ENCODE results near the gene EXOC3L2.
"Not testable (repeated sequence)": the region's sequence is repeated elsewhere in the genome, so short reads cannot be mapped to it uniquely, and the experiment has no call there.

The EXOC3L2 gene

GRCh38 chr19:45244133-45244794, 943 bp downstream of the EXOC3L2 start:
- H3K36me3 ChIP-seq (ENCODE audit: control insufficient read depth, insufficient read depth, low read length), result no peaks in the 10 kb centered on the region
- peaks cover 2% of the 10 kb centered on the region for H3K27me3 ChIP-seq (ENCODE audit: control insufficient read depth, insufficient read depth, low read length)
- no peak overlapping the region for H3K4me3 ChIP-seq (ENCODE audit: low read depth, low read length)
- no peaks in the 10 kb centered on the region for H3K9me3 ChIP-seq (ENCODE audit: control insufficient read depth, insufficient read depth, low read length)
- H3K9ac ChIP-seq (ENCODE audit: low read depth, low read length), result no peak overlapping the region
- no peaks in the 10 kb centered on the region for H3K4me1 ChIP-seq (ENCODE audit: control insufficient read depth, insufficient read depth, low read length)
- H3K27ac ChIP-seq (ENCODE audit: low read depth, low read length), result no peak overlapping the region

DNA sequence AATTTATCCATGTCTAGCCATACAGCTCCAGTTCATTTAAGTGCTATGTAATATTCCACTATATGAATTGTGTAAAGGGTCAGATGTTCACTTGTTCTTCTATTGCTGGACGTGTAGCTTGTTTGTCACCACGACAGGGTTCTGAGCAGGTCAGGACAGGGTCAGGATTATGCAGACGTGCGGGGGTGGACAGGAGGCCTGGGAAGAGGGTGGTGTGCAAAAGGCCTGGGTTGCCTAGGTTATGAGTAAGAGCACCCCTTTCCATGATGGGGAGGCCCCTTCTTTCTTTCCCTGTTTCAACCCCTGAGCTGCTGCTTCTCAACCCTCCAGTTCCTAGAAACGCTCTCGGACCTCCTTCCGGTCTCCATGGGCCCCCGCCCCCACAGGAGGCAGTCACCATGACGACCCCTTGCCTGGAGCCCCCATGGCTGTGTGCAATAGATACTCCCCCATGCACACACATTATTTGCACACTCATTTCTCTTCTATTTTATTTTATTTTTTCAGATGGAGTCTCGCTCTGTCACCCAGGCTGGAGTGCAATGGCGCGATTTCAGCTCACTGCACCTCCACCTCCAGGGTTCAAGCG, 2.0 kb downstream of the EXOC3L2 start:
- no peaks in the 10 kb centered on the region for H3K4me1 ChIP-seq (ENCODE audit: control insufficient read depth, insufficient read depth, low read length)
- H3K9ac ChIP-seq (ENCODE audit: low read depth, low read length), result no peak overlapping the region
- H3K36me3 ChIP-seq (ENCODE audit: control insufficient read depth, insufficient read depth, low read length), result no peaks in the 10 kb centered on the region
- no peak overlapping the region for H3K27ac ChIP-seq (ENCODE audit: low read depth, low read length)
- no peak overlapping the region for H3K4me3 ChIP-seq (ENCODE audit: low read depth, low read length)
- H3K9me3 ChIP-seq (ENCODE audit: control insufficient read depth, insufficient read depth, low read length), result no peaks in the 10 kb centered on the region
- no peaks in the 10 kb centered on the region; the same call in 1 of the 2 replicates for H3K27me3 ChIP-seq (ENCODE audit: control insufficient read depth, insufficient read depth, low read length)

DNA sequence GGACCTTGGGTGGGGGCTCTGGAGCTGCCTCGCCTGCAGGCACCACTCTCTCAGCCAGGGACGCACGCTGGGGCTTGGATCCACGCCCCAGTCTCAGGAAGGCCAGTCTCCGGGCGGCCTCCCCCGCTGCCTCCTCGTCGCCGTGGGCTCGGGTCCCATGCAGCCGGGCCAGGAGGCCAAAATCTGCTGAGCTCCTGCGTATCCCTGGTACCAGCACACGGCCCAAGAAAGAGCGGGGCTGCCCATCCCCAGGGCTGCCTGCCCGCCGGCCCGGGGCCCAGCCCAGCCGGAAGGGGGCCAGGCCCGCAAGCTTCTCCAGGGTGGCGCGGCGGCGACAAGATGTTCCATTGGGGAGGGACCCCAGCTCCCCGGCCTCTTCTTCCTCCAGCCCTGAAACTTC, 6.7 kb downstream of the EXOC3L2 start:
- Histone ChIP-seq H3K4me1 (ENCODE audit: control insufficient read depth, insufficient read depth, low read length) (no peaks in the 10 kb centered on the region), H3K9ac (ENCODE audit: low read depth, low read length) (no peak overlapping the region), H3K36me3 (ENCODE audit: control insufficient read depth, insufficient read depth, low read length) (no peaks in the 10 kb centered on the region), H3K9me3 (ENCODE audit: control insufficient read depth, insufficient read depth, low read length) (no peaks in the 10 kb centered on the region), H3K27me3 (ENCODE audit: control insufficient read depth, insufficient read depth, low read length) (peaks cover 40% of the 10 kb centered on the region), H3K27ac (ENCODE audit: low read depth, low read length) (no peak overlapping the region), H3K4me3 (ENCODE audit: low read depth, low read length) (no peak overlapping the region)

DNA sequence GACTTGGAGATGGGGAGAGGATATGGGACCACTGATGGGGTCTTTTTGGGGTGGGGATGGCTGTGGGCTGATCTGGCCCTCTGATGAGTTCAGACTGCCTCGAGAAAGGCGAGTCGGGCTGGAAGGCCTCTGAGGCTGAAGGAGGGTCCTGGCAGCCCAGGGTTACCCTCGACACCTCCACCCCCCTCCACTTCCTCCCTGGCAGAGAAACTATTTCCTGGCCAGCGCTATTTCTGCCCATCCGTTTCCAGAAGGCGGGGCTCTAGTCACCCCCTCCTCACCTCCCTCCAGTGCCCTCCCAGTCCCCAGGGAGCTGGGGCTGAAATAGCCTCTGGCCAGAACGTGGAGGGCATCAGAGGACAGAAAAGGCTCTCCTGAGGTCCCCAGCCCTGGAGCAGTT, 9.7 kb downstream of the EXOC3L2 start:
- Histone ChIP-seq H3K4me3 (ENCODE audit: low read depth, low read length) (no peak overlapping the region), H3K9ac (ENCODE audit: low read depth, low read length) (no peak overlapping the region)

DNA sequence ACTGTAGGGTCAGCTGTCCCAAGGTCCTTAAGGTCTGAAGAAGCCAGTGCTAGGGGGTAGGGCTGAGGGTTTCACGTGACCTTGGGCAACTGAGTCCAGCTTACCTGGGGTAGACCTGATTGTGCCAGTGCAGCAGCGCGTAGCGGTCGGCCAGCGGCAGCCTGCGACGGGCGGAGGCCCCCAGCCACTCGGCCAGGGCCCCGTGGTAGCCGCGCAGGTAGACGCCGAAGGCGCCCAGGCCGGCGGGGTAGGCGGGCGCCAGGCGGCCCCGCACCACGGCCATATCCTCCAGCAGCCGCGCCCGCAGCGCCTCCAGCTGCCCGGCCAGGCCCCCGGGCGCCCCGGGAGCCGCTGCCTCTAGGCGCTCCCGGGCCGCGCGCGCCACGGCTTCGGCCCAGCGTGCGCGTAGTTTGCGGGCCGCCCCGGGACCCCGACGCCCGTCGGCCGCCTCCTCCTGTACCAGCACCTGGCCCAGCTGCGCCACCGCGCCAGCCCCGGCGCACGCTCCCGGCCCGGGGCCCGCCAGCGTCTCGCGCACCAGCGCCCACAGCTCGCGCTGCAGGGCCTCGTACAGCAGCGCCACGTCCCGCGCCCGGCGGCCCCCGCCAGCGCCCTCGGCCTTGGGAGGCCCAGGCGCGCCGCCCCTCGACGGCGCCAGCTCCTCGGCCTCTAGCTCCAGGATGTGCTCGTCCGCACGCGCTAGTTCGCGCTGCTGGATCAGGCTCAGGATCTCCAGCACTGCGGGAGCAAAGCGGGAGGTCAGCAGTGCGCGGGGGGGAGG, 10.9 kb downstream of the EXOC3L2 start:
- Histone ChIP-seq H3K9ac (ENCODE audit: low read depth, low read length) (no peak overlapping the region), H3K27ac (ENCODE audit: low read depth, low read length) (no peak overlapping the region), H3K4me3 (ENCODE audit: low read depth, low read length) (peak overlapping the region; percentile 41; the same call in 1 of the 2 replicates), H3K9me3 (ENCODE audit: control insufficient read depth, insufficient read depth, low read length) (no peaks in the 10 kb centered on the region), H3K27me3 (ENCODE audit: control insufficient read depth, insufficient read depth, low read length) (peaks cover 66% of the 10 kb centered on the region), H3K36me3 (ENCODE audit: control insufficient read depth, insufficient read depth, low read length) (no peaks in the 10 kb centered on the region), H3K4me1 (ENCODE audit: control insufficient read depth, insufficient read depth, low read length) (no peaks in the 10 kb centered on the region)

More for the DNA sequence above, 9.7 kb downstream of the EXOC3L2 start:
- Histone ChIP-seq H3K4me1 (ENCODE audit: control insufficient read depth, insufficient read depth, low read length) (no peaks in the 10 kb centered on the region), H3K9me3 (ENCODE audit: control insufficient read depth, insufficient read depth, low read length) (no peaks in the 10 kb centered on the region), H3K27me3 (ENCODE audit: control insufficient read depth, insufficient read depth, low read length) (peaks cover 66% of the 10 kb centered on the region), H3K27ac (ENCODE audit: low read depth, low read length) (no peak overlapping the region), H3K36me3 (ENCODE audit: control insufficient read depth, insufficient read depth, low read length) (no peaks in the 10 kb centered on the region)

DNA sequence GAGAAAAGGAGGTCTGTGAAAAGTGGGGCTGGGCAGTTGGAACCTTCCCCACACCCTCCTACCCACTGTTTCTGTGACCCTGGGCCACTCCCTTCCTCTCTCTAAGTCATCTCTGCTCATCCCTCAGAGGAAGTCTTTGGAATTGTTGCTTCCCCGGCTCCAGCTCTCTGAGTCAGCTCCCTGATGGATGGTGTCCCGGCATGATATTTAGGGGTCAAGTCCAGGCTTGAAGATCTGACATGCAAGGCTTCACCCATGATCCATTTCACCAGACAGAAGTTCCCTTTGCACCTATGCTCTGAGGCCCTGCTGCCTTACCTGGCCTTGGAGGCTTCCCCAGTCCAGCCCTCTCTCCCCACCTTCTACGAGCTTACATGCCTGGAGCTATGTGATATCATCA, 13.3 kb downstream of the EXOC3L2 start:
- H3K4me1 ChIP-seq (ENCODE audit: control insufficient read depth, insufficient read depth, low read length), result no peaks in the 10 kb centered on the region
- peaks cover 60% of the 10 kb centered on the region for H3K27me3 ChIP-seq (ENCODE audit: control insufficient read depth, insufficient read depth, low read length)
- no peaks in the 10 kb centered on the region for H3K36me3 ChIP-seq (ENCODE audit: control insufficient read depth, insufficient read depth, low read length)
- no peak overlapping the region for H3K4me3 ChIP-seq (ENCODE audit: low read depth, low read length)
- no peak overlapping the region for H3K27ac ChIP-seq (ENCODE audit: low read depth, low read length)
- no peaks in the 10 kb centered on the region for H3K9me3 ChIP-seq (ENCODE audit: control insufficient read depth, insufficient read depth, low read length)
- no peak overlapping the region for H3K9ac ChIP-seq (ENCODE audit: low read depth, low read length)

DNA sequence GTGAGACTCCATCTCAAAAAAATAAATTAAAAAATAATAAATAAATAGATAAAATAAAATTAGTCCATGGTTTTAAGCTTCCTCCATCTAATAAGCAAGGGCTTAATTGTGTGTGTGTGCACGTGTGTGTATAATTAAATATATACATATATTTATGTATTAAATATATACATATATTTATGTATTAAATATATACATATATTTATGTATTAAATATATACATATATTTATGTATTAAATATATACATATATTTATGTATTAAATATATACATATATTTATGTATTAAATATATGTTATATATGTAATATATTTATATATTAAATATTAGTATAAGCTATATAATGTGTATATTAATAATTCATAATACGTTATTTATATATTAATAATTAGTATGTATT, 16.2 kb downstream of the EXOC3L2 start:
- H3K36me3 ChIP-seq (ENCODE audit: control insufficient read depth, insufficient read depth, low read length); H3K9ac ChIP-seq (ENCODE audit: low read depth, low read length); H3K27ac ChIP-seq (ENCODE audit: low read depth, low read length); H3K4me1 ChIP-seq (ENCODE audit: control insufficient read depth, insufficient read depth, low read length); H3K4me3 ChIP-seq (ENCODE audit: low read depth, low read length); H3K9me3 ChIP-seq (ENCODE audit: control insufficient read depth, insufficient read depth, low read length): not testable (repeated sequence)
- H3K27me3 ChIP-seq (ENCODE audit: control insufficient read depth, insufficient read depth, low read length), result peaks cover 34% of the 10 kb centered on the region

GRCh38 chr19:45224645-45225044, 20.6 kb downstream of the EXOC3L2 start:
- H3K36me3 ChIP-seq (ENCODE audit: control insufficient read depth, insufficient read depth, low read length), result no peaks in the 10 kb centered on the region
- no peak overlapping the region for H3K4me3 ChIP-seq (ENCODE audit: low read depth, low read length)
- no peaks in the 10 kb centered on the region for H3K4me1 ChIP-seq (ENCODE audit: control insufficient read depth, insufficient read depth, low read length)
- H3K27me3 ChIP-seq (ENCODE audit: control insufficient read depth, insufficient read depth, low read length), result peaks cover 6% of the 10 kb centered on the region; the same call in 1 of the 2 replicates
- no peak overlapping the region for H3K27ac ChIP-seq (ENCODE audit: low read depth, low read length)
- H3K9me3 ChIP-seq (ENCODE audit: control insufficient read depth, insufficient read depth, low read length), result no peaks in the 10 kb centered on the region
- no peak overlapping the region for H3K9ac ChIP-seq (ENCODE audit: low read depth, low read length)

DNA sequence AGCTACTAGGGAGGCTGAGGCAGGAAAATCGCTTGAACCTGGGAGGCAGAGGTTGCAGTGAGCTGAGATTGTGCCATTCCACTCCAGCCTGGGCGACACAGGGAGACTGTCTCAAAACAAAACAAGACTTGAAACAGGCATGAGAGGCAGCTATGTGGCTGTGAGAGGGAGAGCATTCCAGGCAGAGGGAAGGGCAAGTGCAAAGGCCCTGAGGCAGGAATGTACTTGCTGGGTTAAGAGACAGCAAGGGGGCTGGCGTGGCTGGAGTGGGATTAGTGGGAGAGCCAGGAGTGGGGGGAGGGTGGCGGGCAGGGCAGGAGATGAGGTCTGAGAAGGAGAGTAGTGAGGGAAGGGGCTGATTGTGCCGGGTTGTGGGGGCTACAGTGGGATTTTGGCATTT, 21.3 kb downstream of the EXOC3L2 start:
- Histone ChIP-seq H3K27me3 (ENCODE audit: control insufficient read depth, insufficient read depth, low read length) (peaks cover 11% of the 10 kb centered on the region), H3K36me3 (ENCODE audit: control insufficient read depth, insufficient read depth, low read length) (no peaks in the 10 kb centered on the region), H3K4me1 (ENCODE audit: control insufficient read depth, insufficient read depth, low read length) (no peaks in the 10 kb centered on the region), H3K27ac (ENCODE audit: low read depth, low read length) (no peak overlapping the region), H3K9me3 (ENCODE audit: control insufficient read depth, insufficient read depth, low read length) (no peaks in the 10 kb centered on the region), H3K4me3 (ENCODE audit: low read depth, low read length) (no peak overlapping the region), H3K9ac (ENCODE audit: low read depth, low read length) (no peak overlapping the region)

DNA sequence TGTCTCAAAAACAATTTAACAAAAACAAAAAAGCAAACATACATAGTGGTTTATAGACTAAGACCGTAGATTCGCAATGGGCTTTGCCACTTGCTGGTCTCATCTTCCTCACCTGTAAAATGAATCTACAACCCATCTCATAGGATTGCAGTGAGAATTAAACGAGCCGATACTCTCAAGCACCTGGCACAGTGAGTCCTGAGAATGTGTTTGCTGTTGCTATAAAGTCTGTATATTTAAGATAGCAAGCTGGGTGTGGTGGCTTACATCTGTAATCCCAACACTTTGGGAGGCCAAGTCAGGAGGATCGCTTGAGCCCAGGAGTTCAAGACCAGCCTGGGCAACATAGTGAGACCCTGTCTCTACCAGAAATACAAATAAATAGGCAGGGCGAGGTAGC, 22.5 kb downstream of the EXOC3L2 start:
- H3K4me3 ChIP-seq (ENCODE audit: low read depth, low read length), result no peak overlapping the region
- no peaks in the 10 kb centered on the region for H3K36me3 ChIP-seq (ENCODE audit: control insufficient read depth, insufficient read depth, low read length)
- no peaks in the 10 kb centered on the region for H3K4me1 ChIP-seq (ENCODE audit: control insufficient read depth, insufficient read depth, low read length)
- H3K27ac ChIP-seq (ENCODE audit: low read depth, low read length), result no peak overlapping the region
- peaks cover 17% of the 10 kb centered on the region for H3K27me3 ChIP-seq (ENCODE audit: control insufficient read depth, insufficient read depth, low read length)
- H3K9ac ChIP-seq (ENCODE audit: low read depth, low read length), result no peak overlapping the region
- H3K9me3 ChIP-seq (ENCODE audit: control insufficient read depth, insufficient read depth, low read length), result no peaks in the 10 kb centered on the region

Data from HUES48 (cell line).